Sigmoid colon (tissue), 7 donors: ENCODE measurements around the gene SPATA31D1. TPM values are rescaled to one million over a fixed set of nuclear protein-coding genes. Genes with fewer than 3 reads are reported as not detected.

Source experiments
- DNase-seq: peaks from one replicate; pipeline ENCODE4 v3.0.0-alpha.2; 2019
- H3K27ac ChIP-seq, 4 donors: fragments of 200-600 bp; sonication (generic); one replicate each; pipeline ENCODE4 v1.5.1; 2016 to 2019; ENCODE audit warnings: mild to moderate bottlenecking in 1 of 4
- H3K27me3 ChIP-seq, 3 donors: fragments of 200-600 bp; sonication (generic); one replicate each; pipeline ENCODE4 v1.5.1; 2019; ENCODE audit warnings: mild to moderate bottlenecking in 1 of 3
- H3K36me3 ChIP-seq, 4 donors: fragments of 200-600 bp; sonication (generic); one replicate each; pipeline ENCODE4 v1.5.1; 2016 to 2019
- H3K4me1 ChIP-seq, 4 donors: fragments of 200-600 bp; sonication (generic); one replicate each; pipeline ENCODE4 v1.5.1; 2017 to 2019
- H3K4me3 ChIP-seq, 4 donors: fragments of 200-600 bp; sonication (generic); one replicate each; pipeline ENCODE4 v1.5.1; 2017 to 2019; ENCODE audit warnings: mild to moderate bottlenecking in 2 of 4, moderate library complexity in 1 of 4
- H3K9me3 ChIP-seq, 4 donors: fragments of 200-600 bp in 3 of 4; sonication (generic) in 3 of 4; one replicate each; pipeline versions ENCODE4 v1.5.1 to v1.6.1; 2013 to 2019
- EP300 ChIP-seq, 4 donors: sonication (generic); formaldehyde crosslinking; IDR thresholded peaks; one replicate each; pipeline ENCODE4 v1.6.1; 2017; ENCODE audit warnings: antibody characterized with exemption in 4 of 4
- POLR2A ChIP-seq, 2 donors: fragments of 450-650 bp; IDR thresholded peaks; one replicate each; pipeline ENCODE4 v1.6.1; 2016; ENCODE audit warnings: antibody characterized with exemption in 2 of 2, mild to moderate bottlenecking in 2 of 2, moderate library complexity in 2 of 2
- POLR2AphosphoS5 ChIP-seq, 4 donors: sonication (generic); formaldehyde crosslinking; IDR thresholded peaks; one replicate each; pipeline ENCODE4 v1.6.1; 2017; ENCODE audit warnings: antibody characterized with exemption in 4 of 4
- WGBS, 2 donors: extraction: QIAGEN DNeasy Blood & Tissue Kit; methylation state at CpG; one replicate each; pipeline ENCODE4 v1.1.7; 2013; 5-methylcytosine and 5-hydroxymethylcytosine counted together
- intact Hi-C: fragments of 100-400 bp; cut with DNase I; formaldehyde crosslinking; loops from one replicate; pipeline ENCODE4 v1.15.1; 2023
- polyA plus RNA-seq, 3 donors: library from polyadenylated mRNA; stranded (reverse); fragments of 200-250 nt; gene quantifications; one replicate each; pipeline ENCODE4 v1.2.3, GENCODE V29; 2013
- total RNA-seq, 4 donors: library from RNA; depleted of rRNA; stranded (reverse); fragments of >200 nt; gene quantifications; one replicate each; pipeline ENCODE4 v1.1.0, GENCODE V29; 2016
- TF ChIP-seq, protein P1 (sequence below), 4 experiments: fragments of 450-650 bp in 3 of 4; fragments of 200-600 bp in 1 of 4; IDR thresholded peaks; one replicate each; pipeline ENCODE4 v1.5.1; 2016 to 2019; ENCODE audit warnings: antibody characterized with exemption in 4 of 4, mild to moderate bottlenecking in 3 of 4, moderate library complexity in 2 of 4
- donor health status: healthy with polysubstance abuse.
- donor health status: Bipolar disorder and iron deficiency.
- donor health status: healthy.

SPATA31D1 gene
- total and polyA plus RNA-seq, 7 donors: not detected

DNA sequence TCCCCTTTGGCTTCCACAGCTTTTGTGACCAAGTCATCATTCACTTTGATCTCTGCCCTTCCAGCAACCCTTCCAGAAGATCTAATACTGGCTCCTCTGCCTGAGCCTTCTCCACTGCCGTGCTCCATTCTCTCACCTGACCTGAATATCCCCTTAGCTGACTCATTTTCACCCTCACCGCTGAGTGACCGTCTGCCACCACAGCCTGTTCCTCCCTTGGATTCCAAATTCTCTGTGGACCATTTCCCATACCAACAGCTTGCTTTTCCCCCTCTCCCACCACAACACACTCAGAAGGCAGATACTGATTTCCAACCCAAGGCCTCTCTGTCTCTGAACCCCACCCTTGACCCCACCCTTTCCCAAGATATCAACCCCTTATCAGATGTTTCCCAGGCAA lies 20.5 kb upstream of the SPATA31D1 start:
- Histone ChIP-seq H3K27me3 (no peaks in the 10 kb centered on the region), H3K4me1 (no peaks in the 10 kb centered on the region), H3K36me3 (no peaks in the 10 kb centered on the region), H3K9me3 (no peaks in the 10 kb centered on the region), H3K4me3 (no peak overlapping the region), H3K27ac (no peak overlapping the region)
- 91 to 95% methylated on average over 3 of the region's 3 CpGs for WGBS, 2 donors
- intact Hi-C loops: no loop called here
- no peak for DNase-seq
- TF ChIP-seq POLR2A (IDR thresholded peaks at IDR 0.05) (no peak), POLR2AphosphoS5 (IDR thresholded peaks at IDR 0.05) (no peak), EP300 (IDR thresholded peaks at IDR 0.05) (no peak)
- TF ChIP-seq, protein P1, sequence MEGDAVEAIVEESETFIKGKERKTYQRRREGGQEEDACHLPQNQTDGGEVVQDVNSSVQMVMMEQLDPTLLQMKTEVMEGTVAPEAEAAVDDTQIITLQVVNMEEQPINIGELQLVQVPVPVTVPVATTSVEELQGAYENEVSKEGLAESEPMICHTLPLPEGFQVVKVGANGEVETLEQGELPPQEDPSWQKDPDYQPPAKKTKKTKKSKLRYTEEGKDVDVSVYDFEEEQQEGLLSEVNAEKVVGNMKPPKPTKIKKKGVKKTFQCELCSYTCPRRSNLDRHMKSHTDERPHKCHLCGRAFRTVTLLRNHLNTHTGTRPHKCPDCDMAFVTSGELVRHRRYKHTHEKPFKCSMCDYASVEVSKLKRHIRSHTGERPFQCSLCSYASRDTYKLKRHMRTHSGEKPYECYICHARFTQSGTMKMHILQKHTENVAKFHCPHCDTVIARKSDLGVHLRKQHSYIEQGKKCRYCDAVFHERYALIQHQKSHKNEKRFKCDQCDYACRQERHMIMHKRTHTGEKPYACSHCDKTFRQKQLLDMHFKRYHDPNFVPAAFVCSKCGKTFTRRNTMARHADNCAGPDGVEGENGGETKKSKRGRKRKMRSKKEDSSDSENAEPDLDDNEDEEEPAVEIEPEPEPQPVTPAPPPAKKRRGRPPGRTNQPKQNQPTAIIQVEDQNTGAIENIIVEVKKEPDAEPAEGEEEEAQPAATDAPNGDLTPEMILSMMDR (IDR thresholded peaks at IDR 0.05): no peak

GRCh38 chr9:81969971-81970370 lies 18.6 kb upstream of the SPATA31D1 start:
- TF ChIP-seq, protein P1 (IDR thresholded peaks at IDR 0.05): no peak
- TF ChIP-seq EP300 (IDR thresholded peaks at IDR 0.05): no peak
- TF ChIP-seq POLR2A (IDR thresholded peaks at IDR 0.05): no peak
- TF ChIP-seq POLR2AphosphoS5 (IDR thresholded peaks at IDR 0.05): no peak
- DNase-seq: no peak
- intact Hi-C loops: no loop called here

GRCh38 chr9:81971727-81972126 lies 16.8 kb upstream of the SPATA31D1 start:
- Histone ChIP-seq H3K27me3 (no peaks in the 10 kb centered on the region), H3K9me3 (no peaks in the 10 kb centered on the region), H3K27ac (no peak overlapping the region), H3K4me1 (peaks cover 0 to 9% (median 0%) of the 10 kb centered on the region in 4 donors), H3K36me3 (no peaks in the 10 kb centered on the region), H3K4me3 (no peak overlapping the region)
- no peak for DNase-seq
- intact Hi-C loops: no loop called here
- TF ChIP-seq EP300 (IDR thresholded peaks at IDR 0.05) (no peak), POLR2AphosphoS5 (IDR thresholded peaks at IDR 0.05) (no peak), POLR2A (IDR thresholded peaks at IDR 0.05) (no peak)
- TF ChIP-seq, protein P1 (IDR thresholded peaks at IDR 0.05): no peak

More at GRCh38 chr9:81969971-81970370, 18.6 kb upstream of the SPATA31D1 start:
- Histone ChIP-seq H3K9me3 (no peaks in the 10 kb centered on the region), H3K27me3 (no peaks in the 10 kb centered on the region), H3K27ac (no peak overlapping the region), H3K36me3 (no peaks in the 10 kb centered on the region), H3K4me1 (peaks cover 0 to 7% (median 0%) of the 10 kb centered on the region in 4 donors), H3K4me3 (no peak overlapping the region)

DNA sequence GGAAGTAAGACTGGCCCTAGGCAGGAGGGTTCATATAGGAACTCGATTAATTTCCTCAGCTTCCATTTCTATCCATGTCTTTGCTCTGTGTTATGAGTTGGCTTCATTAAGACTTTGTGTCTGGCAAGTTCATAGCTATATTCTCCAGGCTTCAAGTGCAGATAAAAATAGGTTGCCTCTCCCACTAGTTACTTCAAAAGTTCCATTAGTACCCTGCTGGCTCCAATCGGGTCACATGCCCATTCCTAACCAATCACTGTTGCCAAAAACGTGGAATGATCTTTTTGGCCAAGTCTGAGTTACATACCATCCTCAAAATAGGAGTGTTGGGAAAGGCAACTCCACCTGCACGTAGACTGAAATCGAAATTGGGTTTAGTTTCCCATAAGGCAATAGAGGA lies 13.8 kb upstream of the SPATA31D1 start:
- Histone ChIP-seq H3K27me3 (no peaks in the 10 kb centered on the region), H3K27ac (no peak overlapping the region), H3K4me1 (peaks cover 0 to 9% (median 0%) of the 10 kb centered on the region in 4 donors), H3K9me3 (peaks cover 0 to 2% (median 0%) of the 10 kb centered on the region in 4 donors), H3K36me3 (no peaks in the 10 kb centered on the region), H3K4me3 (no peak overlapping the region)
- WGBS, 2 donors: 88 to 90% methylated on average over 5 of the region's 5 CpGs
- DNase-seq: no peak
- intact Hi-C loops: no loop called here
- TF ChIP-seq POLR2AphosphoS5 (IDR thresholded peaks at IDR 0.05) (no peak), EP300 (IDR thresholded peaks at IDR 0.05) (no peak), POLR2A (IDR thresholded peaks at IDR 0.05) (no peak)
- TF ChIP-seq, protein P1 (IDR thresholded peaks at IDR 0.05): no peak

- intact Hi-C loops: no loop called here
- Histone ChIP-seq H3K4me1 (peaks cover 0 to 9% (median 0%) of the 10 kb centered on the region in 4 donors), H3K27ac (no peak overlapping the region), H3K4me3 (no peak overlapping the region), H3K27me3 (no peaks in the 10 kb centered on the region), H3K9me3 (peaks cover 0 to 2% (median 0%) of the 10 kb centered on the region in 4 donors), H3K36me3 (no peaks in the 10 kb centered on the region)
- TF ChIP-seq, protein P1 (IDR thresholded peaks at IDR 0.05): no peak
- no peak for TF ChIP-seq EP300 (IDR thresholded peaks at IDR 0.05)
- no peak for TF ChIP-seq POLR2A (IDR thresholded peaks at IDR 0.05)
- no peak for TF ChIP-seq POLR2AphosphoS5 (IDR thresholded peaks at IDR 0.05)
- DNase-seq: no peak
- WGBS, 2 donors: 95% methylated on average over 11 of the region's 11 CpGs
Observed at GRCh38 chr9:81976351-81976750, 12.2 kb upstream of the SPATA31D1 start.
